HepG2 (cell line): ENCODE results near the gene FN1. TPM values are rescaled to one million over a fixed set of nuclear protein-coding genes. Genes with fewer than 3 reads are reported as not detected.

Experiments used
- ATAC-seq: fragments of 200-7000 bp; cut with Tn5 transposase; 3 replicates; pipeline ENCODE4 v1.9.1; 2020; ENCODE audit warnings: mild to moderate bottlenecking, moderate library complexity
- BruUV-seq: library from RNA; stranded (reverse); fragments of 400-500 nt; replicated peaks from 2 replicates; lab custom pipeline; 2021; lab: Mats Ljungman, UMichigan
- CTCF ChIA-PET: fragments of 300-600 bp; formaldehyde crosslinking; extraction: SDS; loops from one replicate; lab custom pipeline; 2021; ENCODE audit warnings: low total read pairs, inconsistent platforms, low intra/inter-chr PET ratio; lab: Yijun Ruan, JAX
- POLR2A ChIA-PET: fragments of 350-600 bp; sonication (Branson Sonifier 250); formaldehyde crosslinking; loops from one replicate; lab custom pipeline; 2020; ENCODE audit warnings: antibody characterized with exemption, inconsistent platforms; lab: Yijun Ruan, JAX
- DNase-seq: peaks from one replicate; pipeline ENCODE4 v3.0.0-alpha.2; 2015; ENCODE audit warnings: low spot score
- FAIRE-seq: peaks from 3 replicates; lab custom pipeline; 2011; peaks lifted over from hg19 to GRCh38; lab: Jason Lieb, UNC
- H2AFZ ChIP-seq: one replicate; pipeline ENCODE4 v1.6.1; 2011; ENCODE audit warnings: low read length, inconsistent platforms
- H3K27ac ChIP-seq: fragments of 300-600 bp; 3 replicates; pipeline ENCODE4 v1.8.0; 2011; ENCODE audit warnings: mixed run types, mild to moderate bottlenecking, mixed read lengths, low read length, inconsistent platforms; ENCODE audit not compliant: insufficient read depth; ENCODE audit errors: extremely low read length
- H3K27me3 ChIP-seq, 2 experiments: fragments of 200-600 bp in 1 of 2; 2 replicates in 1 of 2; 3 replicates in 1 of 2; pipeline versions ENCODE4 v1.6.0 to v1.8.0; 2011; ENCODE audit warnings: low read length in 2 of 2, mild to moderate bottlenecking in 2 of 2, moderate library complexity in 2 of 2, inconsistent platforms in 1 of 2; ENCODE audit not compliant: insufficient read depth in 2 of 2, control insufficient read depth in 1 of 2
- H3K36me3 ChIP-seq, 2 experiments: fragments of 200-600 bp in 1 of 2; replicated peaks in 1 of 2; 2 replicates in 1 of 2; 3 replicates in 1 of 2; pipeline versions ENCODE4 v1.5.1 to v1.8.0; 2011; ENCODE audit warnings: low read length in 2 of 2, inconsistent platforms in 1 of 2; ENCODE audit not compliant: insufficient read depth in 2 of 2, control insufficient read depth in 1 of 2
- H3K4me1 ChIP-seq: 2 replicates; pipeline ENCODE4 v1.5.1; 2012; ENCODE audit warnings: low read length, inconsistent platforms; ENCODE audit not compliant: insufficient read depth
- H3K4me2 ChIP-seq: 2 replicates; pipeline ENCODE4 v1.6.0; 2011; ENCODE audit warnings: low read depth, low read length, inconsistent platforms
- H3K4me3 ChIP-seq, 3 experiments: fragments of 200-600 bp in 1 of 3; sonication (generic), shearing (Covaris generic) in 1 of 3; replicated peaks in 1 of 3; 2 replicates each; pipeline ENCODE4 v1.5.1; 2011 to 2016; ENCODE audit warnings: low read length in 3 of 3, inconsistent platforms in 2 of 3, low read depth in 2 of 3, mild to moderate bottlenecking in 2 of 3, control low read depth in 1 of 3, mixed read lengths in 1 of 3; ENCODE audit not compliant: insufficient read depth in 1 of 3
- H3K79me2 ChIP-seq: one replicate; pipeline ENCODE4 v1.6.1; 2011; ENCODE audit warnings: low read length, inconsistent platforms; ENCODE audit not compliant: insufficient read depth
- H3K9ac ChIP-seq: 2 replicates; pipeline ENCODE4 v1.6.0; 2011; ENCODE audit warnings: mild to moderate bottlenecking, low read depth, low read length, inconsistent platforms; ENCODE audit not compliant: insufficient read depth
- H3K9me3 ChIP-seq: 2 replicates; pipeline ENCODE4 v1.5.1; 2012; ENCODE audit warnings: mild to moderate bottlenecking, low read length
- H4K20me1 ChIP-seq: 2 replicates; pipeline ENCODE4 v1.6.0; 2011; ENCODE audit warnings: inconsistent platforms, mild to moderate bottlenecking, low read length, moderate library complexity; ENCODE audit not compliant: insufficient read depth
- MAFF ChIP-seq: IDR thresholded peaks from 2 replicates; pipeline ENCODE4 v1.6.1; 2011; ENCODE audit warnings: low read depth, low read length, improper control_type of control experiment
- MAFK ChIP-seq, 2 experiments: IDR thresholded peaks in 1 of 2; conservative IDR thresholded peaks in 1 of 2; 2 replicates each; pipeline ENCODE4 v1.6.1; 2011; ENCODE audit warnings: improper control_type of control experiment in 2 of 2, low read length in 2 of 2
- NCOA2 ChIP-seq: sonication (generic); formaldehyde crosslinking; IDR thresholded peaks from 2 replicates; pipeline ENCODE4 v1.8.0; 2022; ENCODE audit warnings: inconsistent platforms
- PHF5A ChIP-seq: IDR thresholded peaks from one replicate; pipeline ENCODE4 v1.6.1; 2018; ENCODE audit warnings: low read depth, missing genetic modification reagents; ENCODE audit not compliant: unreplicated experiment
- RFX5 ChIP-seq: IDR thresholded peaks from 2 replicates; pipeline ENCODE4 v1.6.1; 2011; ENCODE audit warnings: low read depth, low read length, improper control_type of control experiment
- SMC3 ChIP-seq: IDR thresholded peaks from 2 replicates; pipeline ENCODE4 v1.6.1; 2011; ENCODE audit warnings: low read length, improper control_type of control experiment
- SOX13 ChIP-seq, 3 experiments: fragments of 450-650 bp in 1 of 3; sonication (generic) in 1 of 3; formaldehyde crosslinking in 1 of 3; IDR thresholded peaks in 2 of 3; conservative IDR thresholded peaks in 1 of 3; 2 replicates each; pipeline versions ENCODE4 v1.5.0 to v1.6.1; 2016 to 2020; ENCODE audit warnings: antibody characterized with exemption in 1 of 3, mild to moderate bottlenecking in 1 of 3, missing compliant biosample characterization in 1 of 3, missing genetic modification reagents in 1 of 3, moderate library complexity in 1 of 3
- SYNCRIP ChIP-seq: fragments of 200-400 bp; formaldehyde crosslinking; IDR thresholded peaks from 2 replicates; pipeline ENCODE4 v1.6.1; 2018; ENCODE audit warnings: mild to moderate bottlenecking, low read depth, low read length; ENCODE audit not compliant: insufficient read depth
- ZNF431 ChIP-seq: sonication (generic); formaldehyde crosslinking; IDR thresholded peaks from 2 replicates; pipeline ENCODE4 v1.9.0; 2022; ENCODE audit warnings: missing genetic modification reagents, low read depth, mild to moderate bottlenecking, borderline replicate concordance
- ZNF577 ChIP-seq: sonication (generic); formaldehyde crosslinking; IDR thresholded peaks from 2 replicates; pipeline ENCODE4 v1.4.0; 2020; ENCODE audit warnings: mild to moderate bottlenecking, low read depth, missing genetic modification reagents, borderline replicate concordance
- ZSCAN5A ChIP-seq: sonication (generic); formaldehyde crosslinking; IDR thresholded peaks from 2 replicates; pipeline ENCODE4 v1.8.0; 2022; ENCODE audit warnings: mild to moderate bottlenecking, missing genetic modification reagents, borderline replicate concordance
- in situ Hi-C: cut with HindIII; loops from 2 replicates; pipeline ENCODE4 v1.10.0; 2017; ENCODE audit warnings: low pct_unique_long_range_greater_than_20kb; ENCODE audit not compliant: extremely low pct_ligation_motif_present
- intact Hi-C: fragments of 100-400 bp; cut with micrococcal nuclease; formaldehyde crosslinking; loops from one replicate; pipeline ENCODE4 v1.10.0; 2022; ENCODE audit not compliant: unreplicated experiment
- polyA plus RNA-seq, 8 experiments: library from polyadenylated mRNA; depleted of rRNA in 3 of 8; stranded (reverse) in 7 of 8; unstranded in 1 of 8; fragments of >200 nt; fragmentation: Illumina TruSeq in 4 of 8; extraction: Trizol in 4 of 8; gene quantifications; 2 replicates each; pipeline versions ENCODE4 v1.2.1 to v1.2.3, GENCODE V29; 2011 to 2016; ENCODE audit warnings: low read depth in 4 of 8, missing spikeins in 1 of 8, mixed read lengths in 1 of 8; ENCODE audit not compliant: insufficient read depth in 1 of 8
- total RNA-seq, 5 experiments: library from RNA; depleted of rRNA; stranded (reverse); fragments of >200 nt; fragmentation: Illumina TruSeq; extraction: Trizol; gene quantifications; 2 replicates each; pipeline ENCODE4 v1.2.3, GENCODE V29; 2016; ENCODE audit warnings: low read depth in 1 of 5

FN1 gene
- total and polyA plus RNA-seq, 2 of the 13 experiments (the other 11 are each of a cell fraction or from before 2014, with no cell fraction given): 1,847 to 6,471 TPM

- no peak for TF ChIP-seq SMC3
- no peak for TF ChIP-seq ZSCAN5A (CRISPR knock-in tag)
- TF ChIP-seq RFX5: no peak
- TF ChIP-seq PHF5A: no peak
- TF ChIP-seq NCOA2 (CRISPR knock-in tag): no peak
- TF ChIP-seq ZNF577: no peak
- TF ChIP-seq SOX13 (IDR thresholded peaks at IDR 0.05): no peak
- no peak for TF ChIP-seq SOX13 (CRISPR knock-in tag; conservative IDR thresholded peaks at IDR 0.05 in 1 of 2, IDR thresholded peaks at IDR 0.05 in 1 of 2)
- no peak for TF ChIP-seq SYNCRIP
- no peak for TF ChIP-seq ZNF431 (CRISPR knock-in tag)
- TF ChIP-seq MAFK (conservative IDR thresholded peaks at IDR 0.05 in 1 of 2, IDR thresholded peaks at IDR 0.05 in 1 of 2; ENCODE audit: low read length in 2 of 2): peak; percentile 77 to 90
- peak; percentile 73 for TF ChIP-seq MAFF
- H3K79me2 ChIP-seq: no peaks in the 10 kb centered on the region
- no peak overlapping the region for H3K4me3 ChIP-seq
- FAIRE-seq (no peak), ATAC-seq (no peak), DNase-seq (no peak)
- peaks cover 8% of the 10 kb centered on the region for H3K4me1 ChIP-seq
- no peak overlapping the region for H2AFZ ChIP-seq
- H3K36me3 ChIP-seq: no peaks in the 10 kb centered on the region
- ChIA-PET POLR2A (no interaction called here), CTCF (no interaction called here)
- intact Hi-C loops: no loop called here
- no TSS peak for BruUV-seq
- H3K9me3 ChIP-seq: no peaks in the 10 kb centered on the region
- in situ Hi-C loops: no loop called here
- no peak overlapping the region for H3K4me2 ChIP-seq
- H4K20me1 ChIP-seq: no peaks in the 10 kb centered on the region
- H3K9ac ChIP-seq: no peak overlapping the region
- H3K27ac ChIP-seq: no peak overlapping the region
- H3K27me3 ChIP-seq: no peaks in the 10 kb centered on the region
These were observed 49.2 kb upstream of the FN1 start for GRCh38 chr2:215485032-215485431.
